ENCODE data around the gene GALNTL6.

GALNTL6 gene

GRCh38 chr4:172688534-172688933 lies 875.3 kb downstream of the GALNTL6 start:
- Histone ChIP-seq H3K4me3 (ENCODE audit: low read length, poor library complexity, severe bottlenecking) (no peak overlapping the region), H3K36me3 (ENCODE audit: insufficient read depth, low read length) (no peaks in the 10 kb centered on the region), H4K20me1 (ENCODE audit: insufficient read depth, low read length, poor library complexity, severe bottlenecking) (no peaks in the 10 kb centered on the region), H3K4me1 (ENCODE audit: insufficient read depth, low read length, poor library complexity, severe bottlenecking) (no peaks in the 10 kb centered on the region), H3K4me2 (ENCODE audit: low read depth, low read length, poor library complexity, severe bottlenecking) (no peak overlapping the region), H2AFZ (ENCODE audit: low read length) (no peak overlapping the region), H3K79me2 (ENCODE audit: insufficient read depth, low read length) (no peaks in the 10 kb centered on the region), H3K9me3 (ENCODE audit: insufficient read depth, low read depth, low read length) (no peaks in the 10 kb centered on the region), H3K27me3 (ENCODE audit: insufficient read depth, low read length, poor library complexity, severe bottlenecking) (no peaks in the 10 kb centered on the region), H3K9ac (ENCODE audit: low read depth, low read length, poor library complexity, severe bottlenecking) (no peak overlapping the region), H3K9me2 (replicated peaks; ENCODE audit: low read depth, low read length) (no peaks in the 10 kb centered on the region), H3F3A (ENCODE audit: low read depth) (no peaks in the 10 kb centered on the region)
- no peak for TF ChIP-seq EZH2phosphoT487 (IDR thresholded peaks at IDR 0.05; ENCODE audit: borderline replicate concordance)
- no peak for TF ChIP-seq CTCF (conservative IDR thresholded peaks at IDR 0.05; ENCODE audit: low read length)

- Histone ChIP-seq H3K36me3 (ENCODE audit: insufficient read depth, low read length) (no peaks in the 10 kb centered on the region), H3K27me3 (ENCODE audit: insufficient read depth, low read length, poor library complexity, severe bottlenecking) (no peaks in the 10 kb centered on the region), H3K4me2 (ENCODE audit: low read depth, low read length, poor library complexity, severe bottlenecking) (no peak overlapping the region), H3K4me1 (ENCODE audit: insufficient read depth, low read length, poor library complexity, severe bottlenecking) (no peaks in the 10 kb centered on the region), H2AFZ (ENCODE audit: low read length) (no peak overlapping the region), H3K4me3 (ENCODE audit: low read length, poor library complexity, severe bottlenecking) (no peak overlapping the region), H3K9ac (ENCODE audit: low read depth, low read length, poor library complexity, severe bottlenecking) (no peak overlapping the region), H3K9me2 (replicated peaks; ENCODE audit: low read depth, low read length) (no peaks in the 10 kb centered on the region), H3F3A (ENCODE audit: low read depth) (no peaks in the 10 kb centered on the region), H3K79me2 (ENCODE audit: insufficient read depth, low read length) (no peaks in the 10 kb centered on the region), H4K20me1 (ENCODE audit: insufficient read depth, low read length, poor library complexity, severe bottlenecking) (no peaks in the 10 kb centered on the region), H3K9me3 (ENCODE audit: insufficient read depth, low read depth, low read length) (no peaks in the 10 kb centered on the region)
- no peak for TF ChIP-seq CTCF (conservative IDR thresholded peaks at IDR 0.05; ENCODE audit: low read length)
- no peak for TF ChIP-seq EZH2phosphoT487 (IDR thresholded peaks at IDR 0.05; ENCODE audit: borderline replicate concordance)
Measured at GRCh38 chr4:172691552-172691951, 878.3 kb downstream of the GALNTL6 start.

- no peaks in the 10 kb centered on the region for H3K9me3 ChIP-seq (ENCODE audit: insufficient read depth, low read depth, low read length)
- H3F3A ChIP-seq (ENCODE audit: low read depth): no peaks in the 10 kb centered on the region
- TF ChIP-seq EZH2phosphoT487 (IDR thresholded peaks at IDR 0.05; ENCODE audit: borderline replicate concordance) (no peak), CTCF (conservative IDR thresholded peaks at IDR 0.05; ENCODE audit: low read length) (no peak)
- H3K79me2 ChIP-seq (ENCODE audit: insufficient read depth, low read length): no peaks in the 10 kb centered on the region
- H3K4me2 ChIP-seq (ENCODE audit: low read depth, low read length, poor library complexity, severe bottlenecking): no peak overlapping the region
- no peaks in the 10 kb centered on the region for H4K20me1 ChIP-seq (ENCODE audit: insufficient read depth, low read length, poor library complexity, severe bottlenecking)
- H2AFZ ChIP-seq (ENCODE audit: low read length): no peak overlapping the region
- H3K27me3 ChIP-seq (ENCODE audit: insufficient read depth, low read length, poor library complexity, severe bottlenecking): no peaks in the 10 kb centered on the region
- H3K9ac ChIP-seq (ENCODE audit: low read depth, low read length, poor library complexity, severe bottlenecking): no peak overlapping the region
- H3K9me2 ChIP-seq (replicated peaks; ENCODE audit: low read depth, low read length): no peaks in the 10 kb centered on the region
- no peaks in the 10 kb centered on the region for H3K4me1 ChIP-seq (ENCODE audit: insufficient read depth, low read length, poor library complexity, severe bottlenecking)
- H3K4me3 ChIP-seq (ENCODE audit: low read length, poor library complexity, severe bottlenecking): no peak overlapping the region
- no peaks in the 10 kb centered on the region for H3K36me3 ChIP-seq (ENCODE audit: insufficient read depth, low read length)
Measured at GRCh38 chr4:172692701-172693100, 879.5 kb downstream of the GALNTL6 start.
